HG02610 (cell line): Measurements from ENCODE around the gene G6PC3.

Source experiments
- ATAC-seq: cut with Tn5 transposase; IDR thresholded peaks from one replicate; pipeline ENCODE4 v1.9.1; 2021; ENCODE audit warnings: mild to moderate bottlenecking, moderate library complexity; ENCODE audit not compliant: unreplicated experiment

The G6PC3 gene

GRCh38 chr17:44059101-44059892 lies 11.2 kb upstream of the G6PC3 start:
- no peak for ATAC-seq

- ATAC-seq, result no peak
Measured at GRCh38 chr17:44061446-44061845, 9.1 kb upstream of the G6PC3 start.

DNA sequence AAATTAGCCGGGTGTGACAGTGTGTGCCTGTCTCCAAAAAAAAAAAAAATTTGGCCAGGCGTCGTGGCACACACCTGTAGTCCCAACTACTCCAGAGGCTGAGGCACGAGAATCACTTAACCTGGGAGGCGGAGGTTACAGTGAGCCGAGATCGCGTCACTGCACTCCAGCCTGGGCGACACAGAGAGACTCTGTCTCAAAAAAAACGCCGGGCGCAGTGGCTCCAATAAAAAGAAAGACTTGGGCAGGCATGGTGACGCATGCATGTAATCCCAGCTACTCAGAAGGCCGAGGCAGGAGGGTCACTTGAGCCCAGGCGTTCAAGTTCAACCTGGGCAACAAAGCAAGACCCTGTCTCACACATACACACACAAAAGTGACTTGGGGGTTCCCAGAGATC lies 7.7 kb upstream of the G6PC3 start:
- no peak for ATAC-seq

DNA sequence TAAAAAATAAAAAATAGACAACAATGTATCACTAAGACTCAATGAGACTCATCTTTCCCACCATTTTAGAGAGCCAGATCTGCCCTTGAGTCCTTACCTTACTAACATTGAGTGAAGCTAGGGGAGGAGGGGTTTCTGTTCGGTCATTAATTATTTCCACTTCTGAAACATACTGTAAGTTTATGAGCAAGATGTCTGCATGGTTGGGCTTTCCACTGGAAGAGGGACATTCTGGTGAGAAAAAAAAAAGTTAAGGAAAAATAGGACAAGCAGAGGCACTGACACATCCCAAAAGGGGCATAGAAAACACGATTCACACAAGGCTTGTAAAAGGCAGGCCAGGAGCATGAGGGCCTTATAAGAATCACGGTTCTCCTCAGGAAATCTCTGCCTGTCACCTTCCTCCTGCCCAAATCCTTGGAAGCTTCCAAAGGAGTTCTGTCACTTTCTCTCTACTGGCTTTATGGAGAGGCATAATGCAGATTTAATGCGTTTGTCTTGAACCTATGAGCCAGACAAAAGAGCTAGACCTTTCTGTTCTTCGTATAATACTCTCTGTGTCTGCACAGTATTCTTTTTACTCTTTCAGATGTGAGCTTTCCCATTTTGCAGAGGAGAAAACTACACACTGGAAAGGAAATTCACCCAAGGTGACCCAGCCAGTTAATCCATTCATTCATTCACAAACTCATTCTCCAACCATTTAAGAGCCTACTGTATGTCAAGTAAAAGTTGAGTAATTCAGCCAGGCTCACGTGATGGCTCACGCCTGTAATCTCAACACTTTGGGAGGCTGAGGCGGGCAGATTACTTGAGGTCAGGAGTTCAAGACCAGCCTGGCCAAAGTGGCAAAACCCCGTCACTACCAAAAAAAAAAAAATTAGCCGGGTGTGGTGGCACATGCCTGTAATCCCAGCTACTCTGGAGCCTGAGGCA lies 6.6 kb upstream of the G6PC3 start:
- ATAC-seq, result no peak

- no peak for ATAC-seq
Measured at GRCh38 chr17:44065668-44066203, 4.8 kb upstream of the G6PC3 start.

GRCh38 chr17:44066204-44066930 lies 4.2 kb upstream of the G6PC3 start, which contains the start of gene LSM12:
LSM12 (minus strand) TSS chr17:44066671; CDS start chr17:44066587, 84 bp downstream.
- ATAC-seq, result peak; percentile 64

GRCh38 chr17:44067545-44067940 lies 3.0 kb upstream of the G6PC3 start:
- no peak for ATAC-seq

DNA sequence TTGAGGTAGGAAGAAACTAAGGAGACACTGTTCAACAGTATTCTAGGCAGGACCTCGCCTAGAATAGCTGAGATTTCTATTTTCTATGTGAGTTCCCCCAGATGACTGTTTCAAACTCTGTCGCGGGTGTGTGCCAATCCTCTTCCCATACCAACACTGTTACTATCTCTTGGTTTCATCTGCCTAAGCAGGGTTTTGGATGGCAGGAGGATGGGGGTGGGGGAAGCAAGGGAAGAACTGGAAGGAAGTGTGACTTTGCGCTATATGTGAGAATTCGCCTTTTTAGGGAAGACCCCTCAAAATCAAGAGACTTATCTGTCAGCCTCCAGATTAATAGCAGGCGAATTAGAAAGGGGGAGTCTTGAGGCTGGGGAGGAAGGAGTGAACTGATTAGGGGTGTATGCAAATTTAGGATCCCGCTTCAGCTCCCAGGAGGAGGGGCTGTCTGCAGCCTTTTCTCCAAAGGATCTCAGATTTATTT lies 521 bp upstream of the G6PC3 start:
- ATAC-seq, result no peak

DNA sequence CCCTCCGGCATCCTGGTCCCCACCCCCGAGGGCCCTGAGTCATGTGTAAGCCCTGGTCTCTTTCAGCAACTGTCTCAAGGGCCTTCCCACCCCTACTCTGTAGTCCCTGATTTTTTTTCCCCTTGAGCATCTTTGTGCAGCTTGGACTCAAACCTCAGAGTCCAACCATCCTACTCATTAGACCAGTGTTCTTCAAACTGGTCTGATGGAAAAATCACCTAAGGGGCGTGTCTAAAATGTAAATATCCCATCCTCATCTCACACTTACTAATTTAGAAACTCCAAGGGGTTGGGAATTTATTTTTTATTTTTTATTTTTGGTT lies 624 bp downstream of the G6PC3 start:
- no peak for ATAC-seq

GRCh38 chr17:44071772-44072171 lies 1.2 kb downstream of the G6PC3 start:
- ATAC-seq, result no peak

DNA sequence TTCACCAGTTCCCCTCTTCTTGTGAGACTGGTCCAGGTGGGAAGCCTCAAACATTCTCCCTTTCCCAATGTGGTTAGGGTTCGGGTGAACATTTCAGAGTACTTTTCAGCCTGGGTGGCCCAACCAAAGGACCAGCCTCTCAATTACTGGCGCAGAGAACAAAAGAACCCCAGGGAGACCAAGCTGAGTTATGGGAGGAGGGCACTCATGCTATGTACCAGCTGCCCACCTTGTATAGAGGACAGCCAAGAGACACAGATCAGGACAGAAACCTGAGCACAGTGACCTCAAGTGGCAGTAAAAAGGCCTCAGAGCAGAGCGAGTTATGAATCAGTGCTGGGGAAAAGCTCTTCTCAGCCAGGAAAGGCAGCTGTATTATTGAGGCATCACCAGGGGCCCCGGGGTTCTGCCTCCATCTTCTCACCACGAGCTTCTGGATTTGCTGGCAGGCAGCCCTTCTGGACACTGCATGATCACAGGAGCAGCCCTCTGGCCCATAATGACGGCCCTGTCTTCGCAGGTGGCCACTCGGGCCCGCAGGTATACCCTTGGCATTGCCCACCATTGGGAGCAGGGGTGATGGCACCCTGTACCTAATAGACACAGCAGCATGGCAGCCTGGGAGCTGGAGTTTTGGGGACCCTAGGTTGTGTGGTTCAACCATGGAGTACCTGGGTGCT lies 3.8 kb downstream of the G6PC3 start:
- no peak for ATAC-seq

DNA sequence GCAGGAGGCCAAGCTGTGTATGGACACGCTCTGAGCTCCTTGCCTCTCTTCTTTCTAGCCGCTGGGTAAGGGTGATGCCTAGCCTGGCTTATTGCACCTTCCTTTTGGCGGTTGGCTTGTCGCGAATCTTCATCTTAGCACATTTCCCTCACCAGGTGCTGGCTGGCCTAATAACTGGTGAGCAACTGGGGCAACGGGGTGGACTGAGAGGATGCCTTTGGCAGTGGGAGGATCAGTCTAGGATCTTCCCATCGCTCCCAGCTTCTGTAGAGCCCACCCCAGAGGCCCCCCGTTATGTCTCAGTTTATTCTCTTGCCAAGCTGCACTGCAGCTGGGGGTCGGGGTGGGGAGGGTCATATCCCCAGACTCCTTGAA lies 4.4 kb downstream of the G6PC3 start:
- no peak for ATAC-seq

GRCh38 chr17:44075598-44076293 lies 5.2 kb downstream of the G6PC3 start:
- ATAC-seq, result no peak

DNA sequence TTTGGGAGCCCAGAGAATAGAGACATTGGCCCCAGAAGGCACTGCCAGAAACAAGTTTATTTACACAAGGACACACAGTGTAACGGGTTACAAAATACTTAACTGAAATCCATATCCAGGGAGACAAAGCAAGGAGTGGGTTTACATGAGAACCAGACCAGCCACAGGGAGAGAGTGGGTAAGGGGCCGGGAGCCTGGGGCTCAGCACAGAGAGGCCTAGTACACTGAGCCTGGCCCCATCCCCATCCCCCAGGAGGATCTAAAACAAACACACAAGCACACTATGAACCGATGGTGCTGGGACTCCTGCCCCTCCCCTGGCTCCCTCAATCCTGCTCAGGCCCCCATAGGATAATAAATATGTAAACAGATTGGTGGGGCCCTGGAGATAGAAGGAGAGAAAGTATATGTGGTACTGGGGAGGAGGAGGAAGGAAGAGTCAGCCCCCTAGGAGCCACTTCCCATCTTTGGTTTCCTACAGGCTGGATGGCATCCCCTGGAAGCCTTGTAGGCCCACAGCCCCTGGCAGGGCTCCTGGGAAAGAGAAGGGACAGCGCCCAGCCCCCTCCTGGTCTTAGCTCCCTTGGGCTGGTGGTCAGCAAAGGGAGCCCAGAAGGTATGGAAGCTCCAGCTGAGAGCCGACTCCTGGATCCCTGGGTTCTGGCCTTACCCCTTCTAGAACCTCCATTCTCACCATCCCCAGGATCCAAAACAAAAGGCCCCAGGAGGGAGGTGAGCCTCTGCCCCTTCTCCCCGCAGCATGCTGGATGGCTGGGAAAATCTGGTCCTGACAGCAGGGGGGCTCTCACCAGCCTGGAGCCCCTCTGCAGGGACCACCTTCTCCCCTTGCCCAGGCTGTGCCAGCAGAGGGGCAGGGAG lies 6.4 kb downstream of the G6PC3 start:
- no peak for ATAC-seq

GRCh38 chr17:44077595-44077909 lies 7.0 kb downstream of the G6PC3 start:
- ATAC-seq, result no peak

DNA sequence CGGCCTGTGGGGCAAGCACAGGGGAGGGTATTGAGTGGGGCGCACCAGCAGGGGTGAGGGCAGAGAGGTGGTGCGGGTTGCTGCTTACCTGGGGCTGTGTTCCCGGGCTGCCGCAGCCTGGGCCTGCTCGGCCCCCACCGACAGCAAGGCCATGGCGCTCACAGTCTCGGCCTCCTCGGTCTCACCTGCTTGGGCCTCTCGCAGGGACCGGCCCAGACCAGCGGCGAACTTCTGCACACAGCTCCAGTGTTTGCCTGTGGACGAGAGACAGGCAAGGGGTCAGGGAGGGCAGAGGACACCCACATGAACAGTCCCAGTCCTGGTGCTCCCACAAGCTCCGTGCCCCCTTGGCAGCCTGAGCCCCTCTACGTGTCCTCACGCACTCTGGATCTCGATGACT lies 7.9 kb downstream of the G6PC3 start:
- ATAC-seq, result no peak

DNA sequence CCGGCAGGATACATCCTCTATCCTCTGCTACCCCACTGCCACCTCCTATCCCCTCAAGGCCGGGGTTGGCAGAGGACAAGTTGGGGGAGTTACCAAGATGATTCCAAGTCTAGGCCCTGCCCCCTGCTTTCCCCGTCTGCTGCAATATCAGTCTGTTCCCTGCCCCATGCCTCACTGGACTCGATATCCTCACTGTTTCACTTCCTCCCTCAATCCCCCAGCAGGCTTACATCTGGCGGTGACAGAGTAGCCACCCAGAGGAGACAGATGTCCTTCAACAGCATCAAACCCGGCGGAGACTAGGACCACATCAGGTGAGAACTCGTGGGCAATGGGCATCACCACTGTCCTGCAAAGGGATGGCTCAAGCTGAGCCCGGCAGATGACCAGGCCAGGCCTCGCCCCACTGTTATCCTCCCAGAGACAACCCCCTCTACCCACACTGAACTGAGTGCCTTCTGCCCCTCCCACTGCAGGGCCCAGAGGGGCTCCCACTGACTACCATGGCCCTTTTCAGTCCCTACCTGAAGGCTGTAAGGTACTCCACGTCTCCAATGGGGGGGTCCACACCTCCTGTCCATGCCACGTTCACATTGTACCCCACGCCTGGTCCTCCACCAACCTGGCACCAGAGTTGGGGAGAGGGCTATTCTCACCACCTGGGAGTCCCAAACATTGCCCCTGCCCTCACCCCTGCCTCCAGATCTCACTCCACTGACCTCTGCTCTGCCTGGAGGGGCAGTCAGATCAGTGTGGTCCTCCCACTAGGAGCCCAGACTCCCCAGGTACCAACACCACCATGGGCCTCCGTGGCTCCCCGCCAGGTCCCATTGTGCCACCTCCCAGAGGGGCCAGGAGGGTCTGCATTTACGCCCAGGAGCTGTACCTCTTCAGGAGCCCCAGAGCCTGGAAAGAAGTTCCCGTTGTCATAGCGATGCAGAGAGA lies 9.6 kb downstream of the G6PC3 start:
- ATAC-seq, result no peak

GRCh38 chr17:44081681-44082080 lies 11.1 kb downstream of the G6PC3 start:
- ATAC-seq, result no peak
